Sigmoid colon (tissue), 3 donors: ENCODE data around the gene EIPR1.

Experiments used
- POLR2A ChIP-seq, 2 donors: fragments of 450-650 bp; IDR thresholded peaks; one replicate each; pipeline ENCODE4 v1.6.1; 2016; ENCODE audit warnings: antibody characterized with exemption in 2 of 2, mild to moderate bottlenecking in 2 of 2, moderate library complexity in 2 of 2
- TF ChIP-seq, protein P1 (sequence below), 4 experiments: fragments of 450-650 bp in 3 of 4; fragments of 200-600 bp in 1 of 4; IDR thresholded peaks; one replicate each; pipeline ENCODE4 v1.5.1; 2016 to 2019; ENCODE audit warnings: antibody characterized with exemption in 4 of 4, mild to moderate bottlenecking in 3 of 4, moderate library complexity in 2 of 4

DNA sequence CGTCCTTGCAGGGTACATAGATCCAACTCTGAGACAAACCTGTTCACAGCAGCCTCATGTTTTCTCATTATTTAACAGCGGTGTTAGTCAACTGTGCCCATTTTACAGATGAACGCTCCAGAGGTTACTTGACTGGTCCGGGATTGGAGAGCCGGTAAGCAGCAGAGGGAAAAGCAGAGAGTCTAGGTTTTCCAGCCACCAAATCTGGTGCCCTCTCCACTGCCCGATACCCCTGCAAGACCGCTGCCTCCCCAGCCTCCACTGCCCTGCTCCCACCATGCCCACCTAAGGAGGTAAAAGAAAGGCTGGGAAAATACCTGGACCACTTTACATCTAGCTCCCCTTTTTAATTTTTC is 51.5 kb downstream of the EIPR1 start:
- TF ChIP-seq, protein P1, sequence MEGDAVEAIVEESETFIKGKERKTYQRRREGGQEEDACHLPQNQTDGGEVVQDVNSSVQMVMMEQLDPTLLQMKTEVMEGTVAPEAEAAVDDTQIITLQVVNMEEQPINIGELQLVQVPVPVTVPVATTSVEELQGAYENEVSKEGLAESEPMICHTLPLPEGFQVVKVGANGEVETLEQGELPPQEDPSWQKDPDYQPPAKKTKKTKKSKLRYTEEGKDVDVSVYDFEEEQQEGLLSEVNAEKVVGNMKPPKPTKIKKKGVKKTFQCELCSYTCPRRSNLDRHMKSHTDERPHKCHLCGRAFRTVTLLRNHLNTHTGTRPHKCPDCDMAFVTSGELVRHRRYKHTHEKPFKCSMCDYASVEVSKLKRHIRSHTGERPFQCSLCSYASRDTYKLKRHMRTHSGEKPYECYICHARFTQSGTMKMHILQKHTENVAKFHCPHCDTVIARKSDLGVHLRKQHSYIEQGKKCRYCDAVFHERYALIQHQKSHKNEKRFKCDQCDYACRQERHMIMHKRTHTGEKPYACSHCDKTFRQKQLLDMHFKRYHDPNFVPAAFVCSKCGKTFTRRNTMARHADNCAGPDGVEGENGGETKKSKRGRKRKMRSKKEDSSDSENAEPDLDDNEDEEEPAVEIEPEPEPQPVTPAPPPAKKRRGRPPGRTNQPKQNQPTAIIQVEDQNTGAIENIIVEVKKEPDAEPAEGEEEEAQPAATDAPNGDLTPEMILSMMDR (IDR thresholded peaks at IDR 0.05), result no peak
- no peak for TF ChIP-seq POLR2A (IDR thresholded peaks at IDR 0.05)
